BJ (cell line): ENCODE measurements around the gene DPP7. TPM values are rescaled to one million over a fixed set of nuclear protein-coding genes. Genes with fewer than 3 reads are reported as not detected.

ENCODE experiments used
- CTCF ChIA-PET: fragments of 350-600 bp; formaldehyde crosslinking; extraction: SDS; loops from one replicate; lab custom pipeline; 2021; ENCODE audit warnings: antibody characterized with exemption, inconsistent platforms; lab: Yijun Ruan, JAX
- POLR2A ChIA-PET: fragments of 300-600 bp; sonication (Branson Sonifier 250); formaldehyde crosslinking; extraction: SDS; loops from one replicate; lab custom pipeline; 2021; ENCODE audit warnings: antibody characterized with exemption; lab: Charles Lee
- DNase-seq: peaks from one replicate; pipeline ENCODE4 v3.0.0-alpha.2; 2011; ENCODE audit warnings: low read depth
- H3K27me3 ChIP-seq: 2 replicates; pipeline ENCODE4 v1.6.0; 2011; ENCODE audit warnings: low read length; ENCODE audit not compliant: control insufficient read depth, insufficient read depth
- H3K36me3 ChIP-seq: 2 replicates; pipeline ENCODE4 v1.5.1; 2011; ENCODE audit warnings: low read length; ENCODE audit not compliant: control insufficient read depth, insufficient read depth
- H3K4me3 ChIP-seq: 2 replicates; pipeline ENCODE4 v1.5.1; 2011; ENCODE audit warnings: low read depth, mild to moderate bottlenecking, control low read depth, low read length
- CTCF ChIP-seq: IDR thresholded peaks from 2 replicates; pipeline ENCODE4 v1.5.1; 2011; ENCODE audit warnings: low read depth, mild to moderate bottlenecking, control low read depth, inconsistent platforms, low read length, moderate library complexity; ENCODE audit not compliant: insufficient read depth
- polyA plus RNA-seq: library from polyadenylated mRNA; depleted of rRNA; stranded (reverse); fragments of >200 nt; gene quantifications from 2 replicates; pipeline ENCODE4 v1.2.3, GENCODE V29; 2011

Gene DPP7
- polyA plus RNA-seq, 1 experiment = 94.4 TPM

- H3K4me3 ChIP-seq = no peak overlapping the region
- POLR2A ChIA-PET = no interaction called here
- peaks cover 48% of the 10 kb centered on the region for H3K36me3 ChIP-seq
- DNase-seq = no peak
- H3K27me3 ChIP-seq = no peaks in the 10 kb centered on the region
- no peak for TF ChIP-seq CTCF
- CTCF ChIA-PET = no interaction called here
Measured at GRCh38 chr9:137107982-137108381, 6.6 kb downstream of the DPP7 start.

GRCh38 chr9:137107312-137107921 is 7.1 kb downstream of the DPP7 start:
- Histone ChIP-seq H3K4me3 (no peak overlapping the region), H3K27me3 (no peaks in the 10 kb centered on the region), H3K36me3 (peaks cover 50% of the 10 kb centered on the region)
- CTCF ChIA-PET = interaction anchor here (0.6 kb wide), 1 partner anchor 24 kb away, joined by 4 read pairs; no protein-coding TSS in a partner anchor
- TF ChIP-seq CTCF = no peak
- DNase-seq = no peak
- POLR2A ChIA-PET = no interaction called here

GRCh38 chr9:137106662-137107250 is 7.8 kb downstream of the DPP7 start:
- no peak for TF ChIP-seq CTCF
- H3K27me3 ChIP-seq = no peaks in the 10 kb centered on the region
- no peak overlapping the region for H3K4me3 ChIP-seq
- ChIA-PET CTCF (interaction anchor here (0.6 to 1.3 kb wide), 2 partner anchors 23 to 39 kb away, joined by 4 to 5 read pairs; no protein-coding TSS in a partner anchor), POLR2A (no interaction called here)
- no peak for DNase-seq
- peaks cover 54% of the 10 kb centered on the region for H3K36me3 ChIP-seq

- ChIA-PET POLR2A (no interaction called here), CTCF (interaction anchor here (1.3 to 1.5 kb wide), 2 partner anchors 38 to 71 kb away, joined by 3 to 5 read pairs; no protein-coding TSS in a partner anchor)
- Histone ChIP-seq H3K36me3 (peaks cover 60% of the 10 kb centered on the region), H3K27me3 (no peaks in the 10 kb centered on the region), H3K4me3 (no peak overlapping the region)
- TF ChIP-seq CTCF = no peak
- DNase-seq = no peak
Measured at GRCh38 chr9:137105814-137106661, 8.5 kb downstream of the DPP7 start.
